Bronchial epithelial cell (primary cell): Measurements from ENCODE around the gene MICU1. TPM values are rescaled to one million over a fixed set of nuclear protein-coding genes. Genes with fewer than 3 reads are reported as not detected.
A peak's percentile ranks its signal among the peaks of the same experiment; 100 is the strongest.

ENCODE experiments used
- DNase-seq: peaks from one replicate; pipeline ENCODE4 v3.0.0-alpha.2; 2010; ENCODE audit warnings: low read depth
- FAIRE-seq: peaks from 2 replicates; lab custom pipeline; 2011; peaks lifted over from hg19 to GRCh38; lab: Jason Lieb, UNC
- H3K27me3 ChIP-seq: 2 replicates; pipeline ENCODE4 v1.5.1; 2011; ENCODE audit warnings: low read length; ENCODE audit not compliant: control insufficient read depth, insufficient read depth
- H3K36me3 ChIP-seq: 2 replicates; pipeline ENCODE4 v1.5.1; 2011; ENCODE audit warnings: low read length; ENCODE audit not compliant: control insufficient read depth, insufficient read depth
- H3K4me3 ChIP-seq: 2 replicates; pipeline ENCODE4 v1.5.1; 2011; ENCODE audit warnings: mild to moderate bottlenecking, low read depth, low read length, control low read depth
- total RNA-seq: library from RNA; depleted of rRNA; stranded (reverse); fragments of >200 nt; gene quantifications from 2 replicates; pipeline ENCODE4 v1.2.1, GENCODE V29; 2014
- TF ChIP-seq, protein P1 (sequence below): IDR thresholded peaks from 2 replicates; pipeline ENCODE4 v1.5.1; 2011; ENCODE audit warnings: mild to moderate bottlenecking, moderate library complexity, low read length, control low read depth, inconsistent platforms; ENCODE audit not compliant: insufficient read depth, severe bottlenecking

Gene MICU1
- total RNA-seq, 1 donor from 2014 or later: 20.8 TPM

- Histone ChIP-seq H3K27me3 (no peaks in the 10 kb centered on the region), H3K36me3 (peaks cover 3% of the 10 kb centered on the region), H3K4me3 (peak overlapping the region; percentile 90)
- DNase-seq: no peak
- TF ChIP-seq, protein P1, sequence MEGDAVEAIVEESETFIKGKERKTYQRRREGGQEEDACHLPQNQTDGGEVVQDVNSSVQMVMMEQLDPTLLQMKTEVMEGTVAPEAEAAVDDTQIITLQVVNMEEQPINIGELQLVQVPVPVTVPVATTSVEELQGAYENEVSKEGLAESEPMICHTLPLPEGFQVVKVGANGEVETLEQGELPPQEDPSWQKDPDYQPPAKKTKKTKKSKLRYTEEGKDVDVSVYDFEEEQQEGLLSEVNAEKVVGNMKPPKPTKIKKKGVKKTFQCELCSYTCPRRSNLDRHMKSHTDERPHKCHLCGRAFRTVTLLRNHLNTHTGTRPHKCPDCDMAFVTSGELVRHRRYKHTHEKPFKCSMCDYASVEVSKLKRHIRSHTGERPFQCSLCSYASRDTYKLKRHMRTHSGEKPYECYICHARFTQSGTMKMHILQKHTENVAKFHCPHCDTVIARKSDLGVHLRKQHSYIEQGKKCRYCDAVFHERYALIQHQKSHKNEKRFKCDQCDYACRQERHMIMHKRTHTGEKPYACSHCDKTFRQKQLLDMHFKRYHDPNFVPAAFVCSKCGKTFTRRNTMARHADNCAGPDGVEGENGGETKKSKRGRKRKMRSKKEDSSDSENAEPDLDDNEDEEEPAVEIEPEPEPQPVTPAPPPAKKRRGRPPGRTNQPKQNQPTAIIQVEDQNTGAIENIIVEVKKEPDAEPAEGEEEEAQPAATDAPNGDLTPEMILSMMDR: no peak
- FAIRE-seq: no peak
Measured at GRCh38 chr10:72355214-72355555, 270.7 kb downstream of the MICU1 start.

GRCh38 chr10:72354356-72355213 lies 271.3 kb downstream of the MICU1 start, which contains the start of gene DNAJB12:
DNAJB12 (minus strand) TSS chr10:72354919; CDS start chr10:72354897, 22 bp downstream.
- H3K27me3 ChIP-seq: no peaks in the 10 kb centered on the region
- no peak for FAIRE-seq

DNA sequence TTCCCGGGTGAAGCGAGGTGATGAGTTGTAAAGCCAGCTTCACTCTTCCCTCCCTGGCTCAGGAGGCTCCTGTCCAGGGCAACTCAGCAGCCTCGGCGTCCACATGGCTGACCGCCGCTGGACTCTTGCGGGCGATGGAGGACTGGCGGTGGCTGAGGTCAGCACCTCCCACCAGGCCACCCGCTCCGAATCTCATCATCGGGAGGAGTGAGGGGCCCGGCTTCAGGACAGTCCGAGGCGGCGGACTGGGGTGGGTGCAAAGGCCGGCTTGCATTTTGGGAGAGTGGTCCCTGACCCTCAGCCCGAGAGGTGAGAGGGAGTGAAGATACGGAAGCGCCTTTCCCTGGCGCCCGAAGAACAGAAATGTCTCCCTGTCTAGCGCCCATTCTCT lies 271.9 kb downstream of the MICU1 start:
- peaks cover 4% of the 10 kb centered on the region for H3K36me3 ChIP-seq
- TF ChIP-seq, protein P1: no peak
- no peaks in the 10 kb centered on the region for H3K27me3 ChIP-seq
- FAIRE-seq (no peak), DNase-seq (no peak)
- peak overlapping the region; percentile 90 for H3K4me3 ChIP-seq

More at GRCh38 chr10:72354356-72355213, 271.3 kb downstream of the MICU1 start, which contains the start of gene DNAJB12:
- peak; percentile 87 for DNase-seq
- Histone ChIP-seq H3K36me3 (peaks cover 4% of the 10 kb centered on the region), H3K4me3 (peak within 1 kb of the TSS; percentile 90)
- TF ChIP-seq, protein P1: no peak

- TF ChIP-seq, protein P1: no peak
- DNase-seq: peak; percentile 38
Measured at GRCh38 chr10:72353028-72353964, 272.6 kb downstream of the MICU1 start.

DNA sequence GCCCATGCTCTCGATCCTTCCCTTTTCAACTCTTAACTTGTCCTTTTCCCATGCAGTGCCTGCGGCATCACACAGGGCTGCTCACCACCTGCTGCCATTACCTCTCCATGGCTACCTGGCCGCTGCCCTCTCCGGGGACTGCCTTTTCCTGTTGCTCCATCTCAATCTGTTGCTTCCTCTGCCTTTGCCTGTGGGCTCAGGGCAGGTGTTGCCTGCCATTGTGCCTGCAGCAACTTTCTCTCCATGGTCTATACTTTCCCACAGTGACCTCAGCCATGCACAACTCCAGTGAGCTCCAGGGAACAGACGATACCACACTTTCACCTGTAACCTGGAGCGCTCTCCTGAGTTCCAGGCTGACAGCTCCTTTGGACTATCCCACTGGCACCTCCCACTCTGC lies 274.4 kb downstream of the MICU1 start:
- H3K36me3 ChIP-seq: peaks cover 9% of the 10 kb centered on the region
- DNase-seq: no peak
- TF ChIP-seq, protein P1: no peak
- FAIRE-seq: no peak
- H3K27me3 ChIP-seq: no peaks in the 10 kb centered on the region
- no peak overlapping the region for H3K4me3 ChIP-seq

More at GRCh38 chr10:72353028-72353964, 272.6 kb downstream of the MICU1 start:
- Histone ChIP-seq H3K4me3 (peak overlapping the region; percentile 90), H3K36me3 (peaks cover 8% of the 10 kb centered on the region), H3K27me3 (no peaks in the 10 kb centered on the region)
- FAIRE-seq: no peak
